ENCODE data around the gene TARP.
"Not testable (repeated sequence)": the region's sequence is repeated elsewhere in the genome, so short reads cannot be mapped to it uniquely, and the experiment has no call there.

DNA sequence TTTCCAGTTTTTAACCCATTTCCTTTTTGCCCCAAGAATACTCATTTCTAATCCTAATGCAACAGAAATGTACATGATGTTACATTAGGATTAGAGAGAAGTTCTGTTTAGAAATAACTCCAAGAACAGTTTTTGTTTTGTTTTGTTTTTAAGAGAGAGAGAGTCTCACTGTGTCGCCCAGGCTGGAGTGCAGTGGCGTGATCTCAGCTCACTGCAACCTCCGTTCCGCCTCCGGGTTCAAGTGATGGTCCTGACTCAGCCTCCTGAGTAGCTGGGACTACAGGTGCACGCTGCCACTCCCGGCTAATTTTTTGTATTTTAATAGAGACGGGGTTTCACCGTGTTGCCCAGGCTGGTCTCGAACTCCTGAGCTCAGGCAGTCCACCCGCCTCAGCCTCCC, 38.7 kb downstream of the TARP start:
- TF ChIP-seq, protein P1, sequence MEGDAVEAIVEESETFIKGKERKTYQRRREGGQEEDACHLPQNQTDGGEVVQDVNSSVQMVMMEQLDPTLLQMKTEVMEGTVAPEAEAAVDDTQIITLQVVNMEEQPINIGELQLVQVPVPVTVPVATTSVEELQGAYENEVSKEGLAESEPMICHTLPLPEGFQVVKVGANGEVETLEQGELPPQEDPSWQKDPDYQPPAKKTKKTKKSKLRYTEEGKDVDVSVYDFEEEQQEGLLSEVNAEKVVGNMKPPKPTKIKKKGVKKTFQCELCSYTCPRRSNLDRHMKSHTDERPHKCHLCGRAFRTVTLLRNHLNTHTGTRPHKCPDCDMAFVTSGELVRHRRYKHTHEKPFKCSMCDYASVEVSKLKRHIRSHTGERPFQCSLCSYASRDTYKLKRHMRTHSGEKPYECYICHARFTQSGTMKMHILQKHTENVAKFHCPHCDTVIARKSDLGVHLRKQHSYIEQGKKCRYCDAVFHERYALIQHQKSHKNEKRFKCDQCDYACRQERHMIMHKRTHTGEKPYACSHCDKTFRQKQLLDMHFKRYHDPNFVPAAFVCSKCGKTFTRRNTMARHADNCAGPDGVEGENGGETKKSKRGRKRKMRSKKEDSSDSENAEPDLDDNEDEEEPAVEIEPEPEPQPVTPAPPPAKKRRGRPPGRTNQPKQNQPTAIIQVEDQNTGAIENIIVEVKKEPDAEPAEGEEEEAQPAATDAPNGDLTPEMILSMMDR (IDR thresholded peaks at IDR 0.05; ENCODE audit: poor library complexity) = not testable (repeated sequence)
- TF ChIP-seq EZH2phosphoT487 (IDR thresholded peaks at IDR 0.05; ENCODE audit: low read depth, severe bottlenecking, unreplicated experiment); EZH2 (IDR thresholded peaks at IDR 0.05; ENCODE audit: borderline replicate concordance): not testable (repeated sequence)

Measured in hepatocyte (in vitro differentiated cells).